T-cell (primary cell): ENCODE results near the gene NRG3. TPM values are rescaled to one million over a fixed set of nuclear protein-coding genes. Genes with fewer than 3 reads are reported as not detected.
"Not testable (repeated sequence)": the region's sequence is repeated elsewhere in the genome, so short reads cannot be mapped to it uniquely, and the experiment has no call there.

Experiments
- ATAC-seq, 4 experiments: fragments of 200-7000 bp in 3 of 4; fragments of 150-1000 bp in 1 of 4; cut with Tn5 transposase; replicated peaks in 1 of 4; 1 replicate in 3 of 4; 2 replicates in 1 of 4; pipeline ENCODE4 v1.10.0; 2021; ENCODE audit warnings: moderate library complexity in 3 of 4, mild to moderate bottlenecking in 2 of 4, moderate number of reproducible peaks in 1 of 4
- CTCF ChIA-PET, 2 donors: fragments of 300-600 bp; sonication (Branson Sonifier 250); formaldehyde crosslinking; loops; one replicate each; lab custom pipeline; 2022; ENCODE audit warnings: antibody characterized with exemption in 2 of 2; lab: Charles Lee
- POLR2A ChIA-PET, 2 donors: fragments of 300-600 bp; sonication (Branson Sonifier 250); formaldehyde crosslinking; loops; one replicate each; lab custom pipeline; 2022; ENCODE audit warnings: antibody characterized with exemption in 2 of 2; lab: Charles Lee
- DNase-seq, 35 experiments: peaks; one replicate each; pipeline versions ENCODE4 v3.0.0 to v3.0.0-alpha.2; 2013 to 2023
- H3K27ac ChIP-seq: one replicate; pipeline ENCODE4 v1.5.1; 2013; ENCODE audit warnings: low read length
- H3K27me3 ChIP-seq, 2 experiments: replicated peaks in 1 of 2; 1 replicate in 1 of 2; 2 replicates in 1 of 2; pipeline versions ENCODE4 v1.6.1 to v1.7.0; 2013; ENCODE audit warnings: low read length in 1 of 2, mixed read lengths in 1 of 2; ENCODE audit not compliant: control insufficient read depth in 2 of 2, insufficient read depth in 2 of 2; ENCODE audit errors: extremely low read depth in 1 of 2
- H3K36me3 ChIP-seq, 2 donors: 1 replicate in 1 of 2; 2 replicates in 1 of 2; pipeline versions ENCODE4 v1.6.1 to v1.7.0; 2013; ENCODE audit warnings: low read length in 1 of 2; ENCODE audit not compliant: control insufficient read depth in 2 of 2, insufficient read depth in 1 of 2; ENCODE audit errors: extremely low read depth in 1 of 2
- H3K4me1 ChIP-seq, 2 experiments: 1 replicate in 1 of 2; 2 replicates in 1 of 2; pipeline versions ENCODE4 v1.6.1 to v1.7.0; 2013; ENCODE audit warnings: low read length in 2 of 2, mixed read lengths in 1 of 2; ENCODE audit not compliant: insufficient read depth in 2 of 2, control insufficient read depth in 1 of 2; ENCODE audit errors: extremely low read depth in 1 of 2
- H3K4me3 ChIP-seq, 2 donors: 1 replicate in 1 of 2; 2 replicates in 1 of 2; pipeline versions ENCODE4 v1.5.1 to v1.7.0; 2013; ENCODE audit warnings: mild to moderate bottlenecking in 2 of 2, low read length in 1 of 2, moderate library complexity in 1 of 2; ENCODE audit not compliant: control insufficient read depth in 1 of 2; ENCODE audit errors: extremely low read depth in 1 of 2
- H3K9me3 ChIP-seq: 2 replicates; pipeline ENCODE4 v1.7.0; 2013
- H3K27ac Mint-ChIP-seq, 2 donors: one replicate each; pipeline ENCODE4 v1.8.0; 2020 to 2021; ENCODE audit warnings: mild to moderate bottlenecking in 2 of 2, mixed read lengths in 2 of 2
- H3K27me3 Mint-ChIP-seq, 2 donors: one replicate each; pipeline ENCODE4 v1.8.0; 2021 to 2022; ENCODE audit warnings: mixed read lengths in 2 of 2
- H3K36me3 Mint-ChIP-seq: one replicate; pipeline ENCODE4 v1.8.0; 2021; ENCODE audit warnings: mixed read lengths
- H3K4me1 Mint-ChIP-seq, 3 donors: one replicate each; pipeline ENCODE4 v1.8.0; 2020 to 2022; ENCODE audit warnings: mixed read lengths in 3 of 3, mild to moderate bottlenecking in 1 of 3
- H3K4me3 Mint-ChIP-seq, 3 donors: one replicate each; pipeline ENCODE4 v1.8.0; 2020 to 2022; ENCODE audit warnings: mild to moderate bottlenecking in 3 of 3, mixed read lengths in 3 of 3, moderate library complexity in 3 of 3
- H3K9me3 Mint-ChIP-seq, 3 donors: one replicate each; pipeline ENCODE4 v1.8.0; 2020 to 2022; ENCODE audit warnings: mixed read lengths in 3 of 3
- WGBS: methylation state at CpG from one replicate; pipeline ENCODE4 v1.1.5; 2013; ENCODE audit warnings: missing lambda C conversion rate; ENCODE audit not compliant: insufficient coverage; 5-methylcytosine and 5-hydroxymethylcytosine counted together
- total RNA-seq, 35 experiments: library from RNA in 6 of 35; stranded (reverse) in 6 of 35; fragments of 120-200 nt in 1 of 35; gene quantifications; one replicate each; pipeline versions ENCODE4 v1.2.1 to v1.2.4 and lab custom pipeline; 2013 to 2026

NRG3 gene
- total RNA-seq, 5 donors from 2014 or later (not counting 1 experiment from before 2014, with no cell fraction given): 0.12 TPM; not detected in 4

- no peak overlapping the region for H3K4me3 ChIP-seq
- H3K27me3 ChIP-seq: no peaks in the 10 kb centered on the region
- 40% methylated on average over 1 of the region's 6 CpGs for WGBS
- no peak overlapping the region for H3K27ac ChIP-seq
- no peak for ATAC-seq
- H3K36me3 ChIP-seq: no peaks in the 10 kb centered on the region
- H3K4me1 ChIP-seq: no peaks in the 10 kb centered on the region
- Mint-ChIP-seq H3K4me3 (no peak overlapping the region), H3K27me3 (no peaks in the 10 kb centered on the region), H3K27ac (no peak overlapping the region), H3K36me3 (no peaks in the 10 kb centered on the region), H3K4me1 (no peaks in the 10 kb centered on the region), H3K9me3 (peaks cover 0 to 5% (median 4%) of the 10 kb centered on the region in 3 donors)
- CTCF ChIA-PET: no interaction called here
- DNase-seq: no peak
- POLR2A ChIA-PET: no interaction called here
- H3K9me3 ChIP-seq: no peaks in the 10 kb centered on the region
These were observed 1106.2 kb downstream of the NRG3 start for GRCh38 chr10:82981137-82981723.

- Histone ChIP-seq H3K4me3 (no peak overlapping the region), H3K9me3 (no peaks in the 10 kb centered on the region), H3K36me3 (no peaks in the 10 kb centered on the region), H3K4me1 (no peaks in the 10 kb centered on the region), H3K27ac (no peak overlapping the region), H3K27me3 (no peaks in the 10 kb centered on the region)
- peaks cover 0 to 4% (median 0%) of the 10 kb centered on the region in 3 donors for H3K9me3 Mint-ChIP-seq
- H3K27ac Mint-ChIP-seq: no peak overlapping the region
- no peaks in the 10 kb centered on the region for H3K36me3 Mint-ChIP-seq
- DNase-seq (no peak), ATAC-seq (no peak)
- no peak overlapping the region for H3K4me3 Mint-ChIP-seq
- H3K4me1 Mint-ChIP-seq: no peaks in the 10 kb centered on the region
- 43% methylated on average over 2 of the region's 5 CpGs for WGBS
- H3K27me3 Mint-ChIP-seq: no peaks in the 10 kb centered on the region
- CTCF ChIA-PET: no interaction called here
- POLR2A ChIA-PET: interaction anchor here in 1 of 2 donors (0.9 kb wide), 1 partner anchor 10 kb away, joined by 4 read pairs; no protein-coding TSS in a partner anchor
These were observed 1107.2 kb downstream of the NRG3 start for GRCh38 chr10:82982110-82982608.

DNA sequence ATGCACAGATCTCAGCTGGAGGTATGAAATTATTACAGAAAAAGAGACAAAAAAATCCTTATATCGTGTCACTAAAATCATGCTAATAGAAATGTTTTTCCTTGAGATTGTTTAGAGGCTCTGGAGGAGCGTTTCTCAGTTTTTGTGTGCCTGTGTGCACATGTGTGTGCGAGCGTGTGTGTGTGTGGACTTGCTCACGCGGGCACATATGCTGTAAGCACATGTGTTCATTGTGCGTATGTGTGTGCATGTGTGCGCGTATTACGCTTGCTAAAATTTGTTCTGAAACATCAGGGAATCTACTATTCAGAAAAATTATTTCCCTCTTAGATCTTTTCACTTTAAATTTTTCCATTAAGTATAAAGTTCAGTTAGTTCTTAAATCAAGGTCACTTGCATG, 1111.2 kb downstream of the NRG3 start:
- Histone ChIP-seq H3K27ac (no peak overlapping the region), H3K36me3 (no peaks in the 10 kb centered on the region), H3K4me1 (no peaks in the 10 kb centered on the region), H3K27me3 (no peaks in the 10 kb centered on the region), H3K4me3 (no peak overlapping the region), H3K9me3 (no peaks in the 10 kb centered on the region)
- CTCF ChIA-PET: no interaction called here
- no peaks in the 10 kb centered on the region for H3K36me3 Mint-ChIP-seq
- H3K4me3 Mint-ChIP-seq: no peak overlapping the region
- H3K27ac Mint-ChIP-seq: no peak overlapping the region
- POLR2A ChIA-PET: no interaction called here
- no peaks in the 10 kb centered on the region for H3K27me3 Mint-ChIP-seq
- no peaks in the 10 kb centered on the region for H3K4me1 Mint-ChIP-seq
- DNase-seq (no peak), ATAC-seq (no peak)
- peaks cover 0 to 1% (median 0%) of the 10 kb centered on the region in 3 donors for H3K9me3 Mint-ChIP-seq
- 40% methylated on average over 1 of the region's 10 CpGs for WGBS

- H3K27ac Mint-ChIP-seq, DNase-seq, H3K4me1 ChIP-seq, ATAC-seq, H3K27me3 Mint-ChIP-seq, H3K27ac ChIP-seq, H3K36me3 Mint-ChIP-seq, H3K27me3 ChIP-seq, CTCF ChIA-PET, H3K4me3 Mint-ChIP-seq, H3K9me3 ChIP-seq, POLR2A ChIA-PET, H3K36me3 ChIP-seq, H3K4me3 ChIP-seq, H3K4me1 Mint-ChIP-seq: not testable (repeated sequence)
- WGBS: 78% methylated on average over 2 of the region's 8 CpGs
- peaks cover 5 to 17% (median 8%) of the 10 kb centered on the region in 3 donors for H3K9me3 Mint-ChIP-seq
These were observed 1131.5 kb downstream of the NRG3 start for GRCh38 chr10:83006479-83006878.

DNA sequence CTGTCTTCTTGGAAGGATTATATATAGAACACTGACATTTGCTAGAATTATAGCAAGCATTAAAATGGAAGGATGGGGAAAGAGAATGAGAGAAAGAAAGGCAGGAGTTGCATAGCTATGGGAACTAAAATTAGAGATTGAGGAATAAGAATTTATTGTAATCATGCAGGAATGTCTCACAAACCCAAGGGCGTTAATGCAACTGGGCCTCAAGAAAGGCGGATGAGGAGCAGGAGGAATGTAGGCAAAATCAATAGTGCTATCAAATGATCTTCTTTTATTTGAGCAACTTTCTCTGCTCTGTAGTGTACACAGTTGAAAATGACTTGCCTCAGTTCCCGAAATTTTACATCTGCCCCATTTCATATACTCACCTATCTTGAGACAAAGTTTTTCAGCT, 1132.5 kb downstream of the NRG3 start:
- peaks cover 5 to 10% (median 8%) of the 10 kb centered on the region in 3 donors for H3K9me3 Mint-ChIP-seq
- POLR2A ChIA-PET: no interaction called here
- H3K4me3 Mint-ChIP-seq: no peak overlapping the region
- no peaks in the 10 kb centered on the region for H3K27me3 Mint-ChIP-seq
- no peaks in the 10 kb centered on the region for H3K4me1 Mint-ChIP-seq
- Histone ChIP-seq H3K4me1 (no peaks in the 10 kb centered on the region), H3K27ac (no peak overlapping the region), H3K36me3 (no peaks in the 10 kb centered on the region), H3K4me3 (no peak overlapping the region), H3K27me3 (no peaks in the 10 kb centered on the region), H3K9me3 (no peaks in the 10 kb centered on the region)
- ATAC-seq (no peak), DNase-seq (no peak)
- 83% methylated on average over 2 of the region's 3 CpGs for WGBS
- H3K27ac Mint-ChIP-seq: no peak overlapping the region
- CTCF ChIA-PET: no interaction called here
- no peaks in the 10 kb centered on the region for H3K36me3 Mint-ChIP-seq

DNA sequence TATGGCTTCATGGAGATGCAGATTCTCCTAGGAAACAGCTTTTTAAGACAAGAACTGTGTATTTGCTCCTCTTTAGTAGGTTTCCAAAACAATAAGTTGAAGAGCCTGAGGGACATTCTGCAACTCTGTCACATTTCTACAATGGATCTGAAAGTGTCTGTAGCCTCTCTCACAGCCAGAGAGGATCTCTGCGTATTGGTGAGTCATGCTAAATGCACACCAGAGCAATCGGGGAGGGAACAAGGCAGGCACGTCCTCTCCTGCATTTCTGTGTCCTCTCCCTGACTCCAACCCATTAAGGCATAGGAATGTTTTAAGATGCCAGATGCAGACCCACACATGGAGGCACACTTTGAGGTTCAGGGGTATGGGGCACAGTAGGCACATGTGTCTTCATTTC, 1137.9 kb downstream of the NRG3 start:
- ChIA-PET POLR2A (no interaction called here), CTCF (no interaction called here)
- Mint-ChIP-seq H3K9me3 (peaks cover 0 to 2% (median 0%) of the 10 kb centered on the region in 3 donors), H3K36me3 (no peaks in the 10 kb centered on the region), H3K4me3 (no peak overlapping the region), H3K27ac (no peak overlapping the region), H3K27me3 (no peaks in the 10 kb centered on the region), H3K4me1 (no peaks in the 10 kb centered on the region)
- H3K4me3 ChIP-seq: no peak overlapping the region
- no CpG with 5 or more reads among the region's 3 CpGs for WGBS
- H3K27ac ChIP-seq: no peak overlapping the region
- no peaks in the 10 kb centered on the region for H3K36me3 ChIP-seq
- ATAC-seq: no peak
- DNase-seq: no peak
- H3K9me3 ChIP-seq: no peaks in the 10 kb centered on the region
- no peaks in the 10 kb centered on the region for H3K27me3 ChIP-seq
- no peaks in the 10 kb centered on the region for H3K4me1 ChIP-seq
